Ureter (tissue), 1 donor: ENCODE results near the gene MACO1. TPM values are rescaled to one million over a fixed set of nuclear protein-coding genes. Genes with fewer than 3 reads are reported as not detected.

Experiments used
- DNase-seq: peaks from one replicate; pipeline ENCODE4 v3.0.0-alpha.2; 2020; ENCODE audit warnings: low spot score
- total RNA-seq: library from RNA; stranded (reverse); gene quantifications from one replicate; pipeline ENCODE4 v1.2.4, GENCODE V29; 2023
- donor health status: DM: yes; HTN: yes; CAD: no.

The MACO1 gene
- total RNA-seq, 1 donor from 2014 or later = 22.3 TPM

DNA sequence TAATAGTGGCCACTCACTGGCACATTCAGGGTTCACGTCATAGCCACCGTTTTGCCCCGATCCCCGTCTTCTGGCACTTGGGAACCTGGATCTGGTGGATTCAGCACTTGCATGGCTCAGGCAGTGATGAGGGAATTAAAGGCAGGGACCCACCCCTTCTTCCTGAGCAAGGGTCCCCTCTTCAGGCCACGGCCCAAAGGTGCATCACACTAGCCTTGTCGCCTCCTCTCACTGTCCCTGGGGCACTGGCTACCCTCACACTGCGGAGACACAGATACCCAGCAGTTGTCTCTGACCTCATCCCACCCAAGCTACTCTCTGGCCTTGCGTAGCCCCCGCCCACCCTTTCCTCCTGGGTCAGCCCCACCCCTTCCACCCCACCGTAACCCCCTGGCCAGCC, 92.8 kb downstream of the MACO1 start:
- no peak for DNase-seq

DNA sequence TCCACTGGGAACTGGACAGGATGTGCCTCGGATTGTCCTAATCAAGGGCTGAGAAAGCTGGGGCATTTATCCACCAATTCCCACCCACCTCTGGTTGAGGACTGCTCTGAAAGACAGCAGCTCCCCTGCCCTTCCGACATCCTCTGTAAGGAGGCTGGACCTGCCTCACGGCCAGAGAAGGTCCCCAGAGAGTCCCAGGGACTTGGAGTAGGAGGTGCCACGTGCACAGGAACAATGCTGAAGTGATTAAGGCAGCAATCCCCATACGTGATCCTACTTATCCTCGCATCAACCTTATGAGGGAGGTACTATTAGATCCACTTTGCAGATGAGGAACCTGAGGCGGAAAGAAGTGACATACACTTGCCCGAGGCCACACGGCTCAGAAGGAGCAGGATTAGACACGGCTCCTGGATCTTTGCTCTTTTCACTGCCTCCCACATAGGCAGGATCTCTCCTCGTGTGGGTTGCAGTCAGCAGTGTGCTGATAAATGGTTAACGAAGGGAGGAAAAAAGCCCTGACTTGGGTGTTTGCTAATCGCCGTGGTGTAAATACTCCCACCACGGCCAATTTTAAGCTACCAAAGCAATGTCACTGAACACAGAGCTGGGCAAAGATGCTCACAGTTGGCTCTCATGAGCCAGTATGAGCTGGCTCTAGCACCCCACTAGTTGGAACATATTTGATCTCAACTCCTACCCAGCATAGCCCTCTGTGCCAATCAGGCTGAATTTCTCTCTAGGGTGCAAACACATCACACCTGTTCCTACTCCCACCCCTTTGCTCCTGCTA, 94.1 kb downstream of the MACO1 start:
- no peak for DNase-seq

DNA sequence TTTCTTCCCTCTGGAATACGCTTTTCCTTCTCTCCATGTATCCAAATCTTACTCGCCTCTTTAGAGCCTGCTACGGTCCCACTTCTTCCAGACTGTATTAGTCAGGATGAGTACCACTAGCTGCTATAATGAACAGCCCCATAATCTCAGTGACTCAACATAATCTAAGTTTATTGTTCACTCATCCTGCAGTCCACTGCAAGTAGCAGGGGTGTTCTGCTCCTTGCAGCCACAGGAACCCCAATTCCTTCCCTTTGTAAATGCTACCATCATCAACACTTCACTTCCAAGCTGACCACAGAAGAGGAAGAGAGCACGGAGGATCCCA, 94.6 kb downstream of the MACO1 start:
- no peak for DNase-seq

DNA sequence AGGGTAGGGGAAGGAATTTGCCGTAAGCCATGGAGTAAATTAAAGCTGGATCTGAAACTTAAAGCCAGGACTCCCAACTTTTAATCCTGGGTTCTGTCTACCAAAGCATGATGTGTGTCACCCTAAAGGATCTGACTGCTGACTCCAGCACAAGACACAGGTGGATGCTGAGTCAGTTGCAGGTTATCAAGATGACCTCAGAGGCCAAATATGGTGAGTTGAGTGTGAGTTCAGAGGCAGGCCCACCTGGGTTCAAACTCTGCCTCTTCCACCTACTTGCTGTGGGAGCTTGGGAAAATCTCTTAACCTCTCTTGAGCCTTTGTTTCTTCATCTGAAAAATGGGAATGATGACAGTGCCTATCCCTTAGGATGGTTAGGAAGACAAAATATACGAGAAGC, 96.1 kb downstream of the MACO1 start:
- DNase-seq = no peak

DNA sequence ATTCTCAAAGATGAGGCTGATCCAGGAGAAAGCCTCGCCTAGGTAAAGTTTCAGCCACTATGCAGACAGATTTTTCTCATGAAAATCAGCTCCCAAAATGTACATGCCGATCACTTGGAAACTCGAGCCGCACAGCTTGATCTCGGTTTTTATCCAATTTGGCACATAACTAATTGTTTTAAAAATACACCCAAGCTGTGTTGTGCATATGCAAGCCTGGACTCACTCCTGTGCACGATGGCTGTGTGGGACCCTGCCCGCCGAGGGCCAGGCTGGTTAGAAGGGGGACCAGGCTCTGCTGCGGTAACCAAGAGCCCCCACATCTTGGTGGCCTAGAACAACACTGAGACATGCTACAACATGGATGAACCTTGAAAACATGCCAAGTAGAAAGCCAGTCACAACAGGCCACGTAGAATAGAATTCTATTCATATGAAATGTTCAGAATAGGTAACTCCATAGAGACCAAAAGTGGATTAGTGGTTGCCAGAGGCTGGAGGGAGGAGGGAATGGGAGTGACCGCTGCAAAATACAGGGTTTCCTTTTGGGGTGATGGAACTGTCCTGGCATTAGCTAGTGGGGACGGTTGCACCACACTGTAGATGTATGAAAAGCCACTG, 96.6 kb downstream of the MACO1 start:
- no peak for DNase-seq

DNA sequence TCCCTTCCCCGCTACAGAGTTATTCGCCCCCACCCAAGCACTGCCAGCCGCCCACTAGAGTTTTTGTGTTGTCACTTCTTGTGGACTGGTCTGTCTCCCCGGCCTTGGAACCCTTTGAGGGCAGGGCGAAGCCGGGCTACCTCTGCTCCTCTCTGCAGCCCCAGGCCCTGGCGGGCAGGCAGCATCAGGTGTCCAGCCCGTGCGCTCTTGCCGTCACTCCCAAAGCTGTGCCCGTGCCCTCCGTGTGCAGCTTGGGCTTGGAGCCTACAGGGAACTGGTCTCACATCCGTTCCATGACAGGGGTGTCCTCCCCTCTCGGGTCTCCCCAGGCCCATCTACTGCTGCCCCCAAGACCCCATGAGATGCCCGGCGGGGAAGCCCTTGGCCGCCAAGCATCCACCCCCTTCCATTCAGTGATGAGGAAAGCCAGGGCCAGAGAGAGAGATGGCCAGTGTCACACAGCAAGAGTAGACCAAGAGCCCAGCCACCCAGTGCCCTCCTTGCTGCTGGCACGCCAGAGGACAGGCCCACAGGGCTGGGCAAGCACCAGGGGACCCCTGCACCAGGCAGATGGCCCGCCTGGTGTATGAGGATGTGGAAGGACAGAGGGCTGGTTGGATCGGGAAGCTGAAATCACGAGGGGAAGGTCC, 97.4 kb downstream of the MACO1 start:
- no peak for DNase-seq

DNA sequence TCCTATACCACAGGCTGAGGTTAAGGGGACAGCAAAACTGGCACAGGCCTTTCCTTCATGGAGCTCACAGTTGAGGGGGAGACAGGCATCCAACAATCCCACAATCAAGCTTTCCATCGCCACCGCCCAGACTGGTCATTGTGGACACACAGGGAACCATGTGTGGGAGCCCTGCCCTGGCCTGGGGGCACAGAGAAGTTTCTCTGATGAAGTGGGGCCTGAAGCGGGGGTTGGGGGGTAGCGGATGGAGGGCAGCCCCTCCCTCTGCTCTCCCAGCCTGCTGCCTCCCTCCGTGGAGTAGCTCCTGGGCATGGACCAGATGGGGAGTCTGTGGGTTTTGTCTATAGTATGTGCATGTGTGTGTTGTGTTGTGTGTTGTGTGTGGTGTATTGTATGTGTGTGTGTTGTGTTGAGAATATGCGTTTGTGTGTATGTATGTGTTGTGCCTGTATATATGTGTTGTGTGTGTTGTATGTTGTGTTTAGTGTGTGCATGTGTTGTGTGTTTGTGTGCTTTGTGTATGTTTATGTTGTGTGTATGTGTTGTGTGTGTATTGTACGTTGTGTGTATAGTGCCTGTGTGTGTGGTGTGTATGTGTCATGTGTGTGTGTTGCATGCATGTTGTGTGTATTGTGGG, 98.3 kb downstream of the MACO1 start:
- DNase-seq = no peak

DNA sequence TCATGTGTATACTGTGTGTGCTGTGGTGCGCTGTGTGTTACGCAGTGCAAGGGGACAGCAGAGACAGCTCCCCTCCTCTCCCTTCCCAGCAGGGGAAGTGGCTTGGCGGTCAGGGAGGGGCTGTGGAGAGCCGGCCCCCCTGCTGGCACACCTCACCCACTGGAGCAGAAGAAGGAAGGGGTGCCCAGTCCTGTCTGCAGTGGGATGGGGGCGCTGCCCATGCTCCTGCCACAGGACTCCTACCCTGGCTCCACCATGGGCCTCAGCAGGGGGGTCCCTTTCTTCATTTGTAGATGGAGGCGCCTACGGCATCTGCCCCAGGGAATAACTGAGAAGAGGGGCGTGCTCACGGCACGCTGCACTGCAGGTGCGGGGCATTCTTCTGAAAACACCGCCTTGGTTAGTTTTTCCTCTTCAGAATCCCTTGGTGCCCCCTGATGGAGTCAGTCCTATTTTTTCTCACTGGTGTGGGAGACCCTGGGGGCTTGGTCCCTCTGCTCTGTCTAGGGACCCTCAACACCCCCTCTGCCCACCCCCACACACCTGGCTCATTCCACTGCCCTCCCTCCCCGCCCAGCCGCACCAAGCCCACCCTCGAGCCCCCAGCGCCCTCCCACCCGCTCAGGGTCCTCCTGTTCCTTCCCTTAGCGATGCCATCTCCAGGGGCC, 99.0 kb downstream of the MACO1 start:
- no peak for DNase-seq

DNA sequence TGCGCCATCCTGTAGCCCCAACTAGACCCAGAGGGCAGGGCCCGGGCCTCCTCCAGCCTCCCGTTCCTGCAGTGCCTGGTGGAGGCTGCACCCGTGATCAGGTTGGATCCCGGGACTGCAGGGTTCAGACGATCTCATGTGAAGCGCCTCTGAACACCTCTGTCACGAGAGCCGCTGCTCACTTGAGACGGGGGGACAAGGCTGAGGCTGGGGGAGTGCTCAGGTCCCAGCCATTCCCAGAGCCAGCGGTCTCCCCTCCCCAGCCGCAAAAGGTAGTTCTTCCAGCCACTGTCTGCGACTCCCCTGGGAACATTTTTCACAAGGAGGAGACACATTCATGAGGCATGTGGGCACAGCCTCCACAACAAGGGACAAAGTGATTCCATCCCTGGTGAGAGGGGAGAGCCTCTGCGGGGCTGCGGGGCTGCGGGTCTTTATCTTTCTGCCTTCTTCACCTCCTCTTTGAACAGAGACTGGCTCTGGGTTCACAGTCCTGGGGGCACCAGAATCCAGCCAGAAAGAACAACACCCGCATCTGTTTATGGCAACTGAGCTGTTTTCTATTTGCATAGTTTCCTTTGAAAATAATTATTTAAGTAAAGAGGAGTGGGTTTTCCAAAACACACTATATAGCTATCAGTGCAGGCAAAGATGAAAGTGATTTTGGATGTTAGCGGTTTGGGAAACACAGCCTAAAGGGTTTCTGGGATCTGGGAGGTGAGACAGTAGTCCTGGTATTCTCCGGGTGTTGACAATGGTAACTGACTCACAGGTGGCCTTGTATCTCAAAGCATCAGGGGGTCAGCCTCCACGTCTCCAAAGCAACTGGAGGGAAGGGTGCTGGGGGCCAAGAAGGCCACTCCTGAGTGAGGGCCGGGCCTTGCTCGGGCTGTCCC, 99.7 kb downstream of the MACO1 start:
- no peak for DNase-seq

DNA sequence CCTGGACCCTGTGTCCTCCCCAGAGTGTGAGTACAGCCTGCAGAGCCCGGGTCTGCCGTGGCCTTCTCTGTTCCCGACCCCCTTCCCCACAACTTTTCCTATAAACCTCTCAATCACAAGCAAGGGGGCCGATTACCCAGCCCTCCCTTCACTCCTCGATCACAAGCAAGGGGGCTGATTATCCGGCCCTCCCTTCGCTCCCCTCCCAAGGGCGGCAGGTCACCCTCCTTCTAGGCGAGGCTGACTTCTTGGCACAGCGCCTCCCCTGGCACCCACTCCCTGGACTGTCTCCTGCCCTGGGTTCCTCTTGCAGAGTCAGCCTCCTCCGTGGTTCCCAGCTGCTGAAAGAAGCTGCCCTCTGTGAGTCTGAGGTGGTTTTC, 100.4 kb downstream of the MACO1 start:
- DNase-seq = no peak

DNA sequence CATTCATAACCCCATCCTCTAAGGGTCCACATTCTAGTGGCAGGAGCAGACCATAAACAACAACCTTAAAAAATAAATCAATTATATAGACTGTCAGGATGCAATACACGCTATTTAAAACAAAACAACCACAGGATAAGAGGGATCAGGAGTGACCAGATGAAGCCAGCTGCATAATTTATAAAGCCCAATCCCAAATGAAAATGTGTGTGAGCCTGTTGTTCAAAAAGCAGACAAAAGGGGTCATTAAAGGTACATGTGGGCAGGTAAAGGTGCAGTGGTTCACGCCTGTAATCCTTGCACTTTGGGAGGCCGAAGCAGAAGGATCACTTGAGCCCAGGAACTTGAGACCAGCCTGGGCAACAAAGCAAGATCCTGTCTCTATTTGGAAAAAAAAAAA, 102.3 kb downstream of the MACO1 start:
- no peak for DNase-seq

DNA sequence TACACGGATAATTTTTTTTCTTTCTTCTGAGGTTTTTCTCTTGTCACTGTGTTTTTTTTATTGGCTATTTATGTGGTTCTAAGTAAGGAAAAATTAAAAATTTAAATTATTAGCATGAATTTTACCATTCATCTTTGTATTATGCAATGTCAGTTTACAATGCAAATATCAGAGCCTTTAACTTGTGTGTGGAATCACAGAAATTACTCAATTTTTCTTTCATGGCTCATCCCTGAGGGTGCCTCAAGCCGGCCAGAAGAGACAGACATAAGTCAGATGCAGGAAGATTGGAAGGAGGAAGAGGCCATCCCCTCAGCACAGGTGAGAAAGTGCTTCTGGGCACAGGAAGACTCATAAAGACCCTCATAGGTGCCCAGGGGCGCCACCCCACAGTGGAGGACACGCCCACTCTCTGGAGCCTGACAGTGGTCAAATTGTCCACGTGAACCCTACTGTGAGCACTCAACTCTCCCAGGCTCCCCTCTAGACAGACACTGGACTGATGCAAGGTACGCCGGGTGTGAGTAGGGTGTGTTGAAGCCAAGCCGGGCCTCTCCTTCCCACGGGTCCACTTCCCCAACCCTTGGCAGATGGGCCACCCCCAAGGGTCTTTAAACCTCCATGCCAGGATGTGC, 103.2 kb downstream of the MACO1 start:
- no peak for DNase-seq

DNA sequence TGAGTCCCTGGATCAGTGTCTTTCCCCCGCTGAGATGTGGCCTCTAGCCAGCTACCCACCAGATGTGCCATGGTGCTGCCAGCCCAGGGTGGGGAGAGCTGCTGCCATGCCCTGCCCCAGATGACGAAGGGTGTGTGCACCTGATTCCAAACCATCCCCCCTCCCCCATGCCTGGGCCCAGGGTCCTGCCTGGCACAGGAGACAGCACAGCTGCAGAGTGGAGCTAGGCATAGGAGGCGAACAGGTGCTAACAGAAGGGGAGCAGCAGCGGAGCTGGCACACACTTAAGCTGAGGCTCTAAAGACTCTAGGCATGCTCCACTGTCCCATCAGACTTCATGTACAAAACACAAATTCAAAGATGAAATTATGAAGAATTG, 103.7 kb downstream of the MACO1 start:
- DNase-seq = no peak

DNA sequence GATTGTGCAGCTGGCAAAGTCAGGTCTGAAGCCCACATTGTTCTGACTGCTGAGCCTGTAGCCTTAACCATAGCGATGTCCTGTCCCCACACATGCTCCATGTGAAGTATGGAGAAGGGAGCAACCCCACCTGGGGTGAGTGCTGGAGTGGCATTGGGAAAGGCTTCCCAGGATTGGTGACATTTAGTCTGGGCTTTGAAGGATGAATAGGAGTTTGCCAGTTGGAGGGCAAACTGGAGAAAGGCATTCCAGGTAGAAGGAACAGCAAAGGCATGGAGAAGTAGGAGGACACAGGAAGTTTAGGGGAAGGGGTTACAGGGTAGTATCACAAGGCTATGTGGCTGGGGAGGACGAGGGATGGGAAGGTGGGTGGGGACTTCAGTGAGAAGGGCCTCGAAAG, 105.4 kb downstream of the MACO1 start:
- no peak for DNase-seq

DNA sequence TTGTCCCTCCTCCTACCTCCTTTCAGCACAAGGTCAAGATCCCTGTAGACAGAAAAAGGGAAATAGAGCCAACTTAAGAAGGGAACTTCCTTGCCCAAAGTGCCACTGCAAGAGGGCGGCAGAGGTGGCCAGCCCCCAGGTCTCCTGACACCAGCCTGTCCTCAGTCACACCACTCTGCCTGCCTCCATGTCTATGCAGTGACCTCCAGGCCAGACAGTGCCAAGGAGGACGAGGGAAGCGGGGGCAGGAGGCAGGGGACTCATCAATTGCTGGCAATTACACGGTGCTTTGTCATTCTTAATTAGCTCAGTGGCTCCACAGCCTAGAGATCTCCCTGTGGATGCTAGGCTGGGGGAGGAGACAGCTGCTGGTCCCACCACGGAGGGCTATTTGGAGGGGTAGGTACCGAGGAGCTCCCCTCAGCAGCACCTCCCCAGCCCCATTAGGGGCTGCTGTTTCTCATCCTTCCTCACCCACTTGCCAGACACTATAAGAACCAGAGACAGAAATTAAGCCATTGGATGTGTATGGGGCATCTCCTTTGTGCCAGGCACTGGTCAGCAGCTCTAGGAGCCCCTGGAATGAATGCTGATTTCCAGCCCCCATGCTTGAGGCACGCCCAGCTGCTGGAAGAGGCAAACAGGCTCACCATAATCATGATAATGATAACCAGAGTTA, 106.6 kb downstream of the MACO1 start:
- no peak for DNase-seq

DNA sequence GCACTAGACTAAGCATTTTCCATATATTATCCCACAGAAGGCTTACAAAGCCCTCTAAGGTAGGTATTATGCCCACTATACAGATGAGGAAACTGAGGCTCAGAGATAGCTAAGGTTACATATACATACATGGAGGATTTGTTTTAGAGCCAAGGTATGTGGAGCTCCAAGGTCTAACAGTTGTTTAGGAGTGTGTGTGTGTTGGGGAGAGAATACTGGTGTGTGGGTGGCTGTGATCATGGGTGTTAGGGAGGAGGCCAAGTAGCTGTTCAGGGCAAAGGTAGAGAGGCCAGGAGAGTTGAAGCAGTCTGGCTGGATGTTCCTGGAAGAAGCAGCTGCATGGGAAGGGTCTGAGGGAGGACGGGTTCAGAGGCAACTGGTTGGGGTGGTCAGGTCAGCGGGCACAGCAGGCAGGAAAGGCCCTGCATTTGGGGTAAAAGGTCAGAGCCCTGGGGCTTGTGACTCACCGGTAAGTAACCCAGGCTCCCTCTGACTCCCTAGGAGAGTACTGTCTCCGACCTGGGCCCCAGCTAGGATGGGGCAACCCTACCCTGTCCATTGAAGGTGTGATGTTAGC, 107.6 kb downstream of the MACO1 start:
- DNase-seq = no peak

DNA sequence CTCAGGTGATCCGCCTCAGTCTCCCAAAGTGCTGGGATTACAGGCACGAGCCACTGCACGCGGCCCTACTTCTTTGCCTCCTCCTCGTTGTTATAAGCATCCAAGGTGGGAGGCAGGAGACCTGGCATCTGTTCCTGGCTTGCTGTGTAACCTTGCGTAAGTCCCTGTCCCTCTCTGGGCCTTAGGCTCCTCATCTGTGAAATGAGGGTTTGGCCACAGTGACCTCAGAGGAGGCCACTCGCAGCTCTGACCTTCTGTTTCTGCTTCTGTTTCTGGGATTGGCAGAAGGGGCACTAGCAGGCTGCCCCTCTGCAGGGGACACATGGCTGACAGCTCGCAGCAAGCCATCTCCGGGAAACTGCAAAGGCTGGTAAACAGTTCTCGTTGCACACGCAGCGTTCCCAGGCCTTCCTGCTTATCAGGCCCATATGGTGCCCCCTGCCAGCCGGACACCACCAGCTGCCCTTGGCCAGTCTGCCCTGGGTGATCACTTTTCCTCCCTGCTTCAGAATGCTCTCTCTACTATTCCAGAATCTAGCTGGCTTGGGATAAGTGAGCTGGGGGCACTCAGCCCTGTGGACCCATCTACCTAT, 110.1 kb downstream of the MACO1 start:
- no peak for DNase-seq

DNA sequence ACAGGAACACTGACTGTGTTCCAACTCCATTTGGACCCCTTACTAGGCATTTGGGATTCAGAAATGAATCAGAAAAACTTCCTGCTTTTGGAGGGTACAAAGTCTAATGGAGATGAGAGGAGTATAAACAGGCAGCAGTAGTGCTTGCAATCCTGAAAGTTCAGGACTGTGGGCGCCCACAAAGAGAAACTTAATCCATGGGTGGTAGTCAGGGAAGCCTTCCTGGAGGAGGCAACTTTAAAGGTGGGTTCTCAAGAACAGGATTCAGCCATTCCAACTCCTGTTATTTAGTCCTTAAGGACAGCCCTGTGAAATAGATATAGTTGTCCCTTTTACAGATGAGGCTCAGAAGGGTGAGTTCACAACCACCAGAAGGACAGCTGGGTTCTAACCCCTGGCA, 110.7 kb downstream of the MACO1 start:
- DNase-seq = no peak

DNA sequence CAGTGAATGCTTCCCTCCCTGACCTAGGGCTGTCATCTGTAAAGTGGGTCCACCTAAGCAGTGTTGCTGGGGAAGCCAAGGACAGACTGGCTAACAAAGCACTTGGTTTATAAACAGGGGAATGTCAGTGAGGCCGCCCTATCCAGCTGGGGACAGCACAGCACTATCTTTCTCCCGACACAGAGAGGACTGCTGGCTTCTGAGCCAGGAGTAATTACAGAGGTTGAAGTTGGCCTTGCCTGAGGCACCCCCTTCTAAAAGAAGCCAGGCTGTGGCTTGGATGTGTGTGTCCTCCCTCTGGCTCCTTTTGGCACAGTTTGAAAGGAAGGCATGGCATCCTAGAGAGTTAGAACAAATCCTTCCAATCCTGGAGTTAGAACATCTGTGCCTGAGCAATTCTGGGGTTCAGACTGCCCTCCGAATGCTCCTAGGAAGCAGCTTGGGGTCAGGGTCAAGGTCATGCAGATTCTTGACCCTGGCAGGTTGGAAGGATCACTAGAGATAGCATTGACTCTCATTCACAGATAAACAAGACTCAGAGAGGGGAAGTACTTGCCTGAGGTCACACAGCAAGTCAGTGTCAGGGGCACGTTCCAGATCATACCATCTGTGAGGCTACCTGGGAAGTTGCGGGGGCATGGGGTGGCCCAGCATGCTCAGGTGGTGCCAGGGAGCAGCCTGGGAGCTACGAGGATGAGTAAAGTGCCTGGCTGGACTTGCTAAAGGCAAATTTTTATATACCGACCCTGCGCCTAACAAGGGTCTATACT, 111.4 kb downstream of the MACO1 start:
- no peak for DNase-seq
